Measurements from ENCODE around the gene ZNF649.

DNA sequence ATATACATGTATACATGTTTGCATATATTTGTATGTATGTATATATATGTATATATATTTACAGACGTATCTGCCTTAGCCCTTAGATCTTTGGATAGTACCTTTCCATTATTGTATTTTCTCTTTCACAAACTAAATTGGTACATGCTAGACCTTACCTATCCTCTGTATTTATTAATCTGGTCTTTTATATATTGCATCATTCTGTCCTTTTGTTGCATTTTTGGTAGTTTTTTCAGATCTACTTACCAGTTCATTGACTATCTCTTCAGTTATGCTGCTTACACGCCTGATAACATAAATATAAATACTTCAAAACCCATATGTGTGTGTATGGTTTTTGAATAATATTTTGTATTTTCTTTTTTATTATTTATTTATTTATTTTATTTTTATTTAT lies 34.1 kb upstream of the ZNF649 start:
- TF ChIP-seq, protein P1, sequence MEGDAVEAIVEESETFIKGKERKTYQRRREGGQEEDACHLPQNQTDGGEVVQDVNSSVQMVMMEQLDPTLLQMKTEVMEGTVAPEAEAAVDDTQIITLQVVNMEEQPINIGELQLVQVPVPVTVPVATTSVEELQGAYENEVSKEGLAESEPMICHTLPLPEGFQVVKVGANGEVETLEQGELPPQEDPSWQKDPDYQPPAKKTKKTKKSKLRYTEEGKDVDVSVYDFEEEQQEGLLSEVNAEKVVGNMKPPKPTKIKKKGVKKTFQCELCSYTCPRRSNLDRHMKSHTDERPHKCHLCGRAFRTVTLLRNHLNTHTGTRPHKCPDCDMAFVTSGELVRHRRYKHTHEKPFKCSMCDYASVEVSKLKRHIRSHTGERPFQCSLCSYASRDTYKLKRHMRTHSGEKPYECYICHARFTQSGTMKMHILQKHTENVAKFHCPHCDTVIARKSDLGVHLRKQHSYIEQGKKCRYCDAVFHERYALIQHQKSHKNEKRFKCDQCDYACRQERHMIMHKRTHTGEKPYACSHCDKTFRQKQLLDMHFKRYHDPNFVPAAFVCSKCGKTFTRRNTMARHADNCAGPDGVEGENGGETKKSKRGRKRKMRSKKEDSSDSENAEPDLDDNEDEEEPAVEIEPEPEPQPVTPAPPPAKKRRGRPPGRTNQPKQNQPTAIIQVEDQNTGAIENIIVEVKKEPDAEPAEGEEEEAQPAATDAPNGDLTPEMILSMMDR (conservative IDR thresholded peaks at IDR 0.05), result no peak
- no peak for TF ChIP-seq ZFX (IDR thresholded peaks at IDR 0.05)
